K562 (cell line): ENCODE results near the gene BRD3. TPM values are rescaled to one million over a fixed set of nuclear protein-coding genes. Genes with fewer than 3 reads are reported as not detected.

Experiments
- BRD9 ChIP-seq: fragments of 450-650 bp; IDR thresholded peaks from 2 replicates; pipeline ENCODE4 v1.6.1; 2018; ENCODE audit warnings: low read depth; ENCODE audit not compliant: partially characterized antibody
- C11orf30 ChIP-seq: fragments of 450-650 bp; IDR thresholded peaks from 2 replicates; pipeline ENCODE4 v1.6.1; 2016; ENCODE audit warnings: low read depth, mild to moderate bottlenecking
- CBX1 ChIP-seq: sonication (generic); IDR thresholded peaks from 2 replicates; pipeline ENCODE4 v1.6.1; 2016; ENCODE audit warnings: antibody characterized with exemption, low read depth, mild to moderate bottlenecking
- ESRRA ChIP-seq: fragments of 450-650 bp; IDR thresholded peaks from 2 replicates; pipeline ENCODE4 v1.6.1; 2014; ENCODE audit warnings: low read depth, mild to moderate bottlenecking, moderate library complexity, borderline replicate concordance
- HEY1 ChIP-seq: fragments of 250-450 bp; sonication (Bioruptor Pico); IDR thresholded peaks from 2 replicates; pipeline ENCODE4 v1.5.0; 2020; ENCODE audit warnings: mild to moderate bottlenecking, moderate library complexity, borderline replicate concordance
- KDM2B ChIP-seq: fragments of 250-450 bp; sonication (Bioruptor Pico); IDR thresholded peaks from 2 replicates; pipeline ENCODE4 v1.8.0; 2021; ENCODE audit warnings: mild to moderate bottlenecking, moderate library complexity
- MYNN ChIP-seq, 2 experiments: sonication (generic); formaldehyde crosslinking in 1 of 2; IDR thresholded peaks; 2 replicates each; pipeline versions ENCODE4 v1.5.0 to v1.6.1; 2016 to 2020; ENCODE audit warnings: antibody characterized with exemption in 1 of 2, missing genetic modification reagents in 1 of 2
- NBN ChIP-seq: fragments of 450-650 bp; IDR thresholded peaks from 2 replicates; pipeline ENCODE4 v1.6.1; 2016; ENCODE audit warnings: low read depth, mild to moderate bottlenecking
- NFXL1 ChIP-seq: fragments of 450-650 bp; formaldehyde crosslinking; IDR thresholded peaks from 2 replicates; pipeline ENCODE4 v1.4.0; 2021; ENCODE audit warnings: mild to moderate bottlenecking
- PML ChIP-seq: IDR thresholded peaks from 2 replicates; pipeline ENCODE4 v1.6.1; 2012; ENCODE audit warnings: low read length, inconsistent platforms
- POU5F1 ChIP-seq: fragments of 150-350 bp; IDR thresholded peaks from 2 replicates; pipeline ENCODE4 v1.6.1; 2014; ENCODE audit warnings: borderline replicate concordance, low read length, low read depth, mild to moderate bottlenecking; ENCODE audit not compliant: partially characterized antibody
- PREB ChIP-seq: sonication (generic); formaldehyde crosslinking; IDR thresholded peaks from 2 replicates; pipeline ENCODE4 v1.8.1; 2023; ENCODE audit warnings: mild to moderate bottlenecking, missing genetic modification reagents
- RBM34 ChIP-seq: fragments of 200-400 bp; formaldehyde crosslinking; IDR thresholded peaks from 2 replicates; pipeline ENCODE4 v1.6.1; 2018; ENCODE audit warnings: low read length, borderline replicate concordance; ENCODE audit not compliant: insufficient read depth
- SIN3A ChIP-seq, 2 experiments: fragments of 150-350 bp in 1 of 2; IDR thresholded peaks; 2 replicates each; pipeline ENCODE4 v1.6.1; 2011 to 2016; ENCODE audit warnings: borderline replicate concordance in 2 of 2, low read depth in 2 of 2, low read length in 2 of 2, mild to moderate bottlenecking in 2 of 2, moderate library complexity in 2 of 2; ENCODE audit not compliant: control insufficient read depth in 1 of 2
- STAT5A ChIP-seq: IDR thresholded peaks from 2 replicates; pipeline ENCODE4 v1.6.1; 2012; ENCODE audit warnings: low read length, inconsistent platforms, borderline replicate concordance
- TEAD2 ChIP-seq: fragments of 450-650 bp; IDR thresholded peaks from 2 replicates; pipeline ENCODE4 v1.6.1; 2016; ENCODE audit warnings: missing genetic modification characterization, control low read depth, missing compliant biosample characterization
- YBX1 ChIP-seq: fragments of 450-650 bp; IDR thresholded peaks from 2 replicates; pipeline ENCODE4 v1.7.1; 2016; ENCODE audit warnings: mild to moderate bottlenecking
- ZKSCAN1 ChIP-seq: fragments of 150-350 bp; IDR thresholded peaks from 2 replicates; pipeline ENCODE4 v1.6.1; 2016; ENCODE audit warnings: low read depth, low read length
- polyA plus RNA-seq, 8 experiments: library from polyadenylated mRNA; depleted of rRNA in 4 of 8; stranded (reverse) in 5 of 8; unstranded in 3 of 8; fragments of >200 nt; fragmentation: Nextera tagmentation in 2 of 8; fragmentation: Illumina TruSeq in 1 of 8; extraction: Ambion mirVana in 2 of 8; extraction: Trizol in 1 of 8; gene quantifications; 2 replicates each; pipeline versions ENCODE4 v1.2.1 to v1.2.3, GENCODE V29; 2011 to 2014; ENCODE audit warnings: inconsistent platforms in 1 of 8, missing spikeins in 1 of 8
- total RNA-seq, 7 experiments: library from RNA; depleted of rRNA in 6 of 7; stranded (reverse); fragments of >200 nt in 6 of 7; fragmentation: Illumina TruSeq in 2 of 7; extraction: Trizol in 2 of 7; gene quantifications; 2 replicates each; pipeline versions ENCODE4 v1.2.1 to v1.2.3, GENCODE V29; 2011 to 2021; ENCODE audit warnings: low replicate concordance in 1 of 7
- TF ChIP-seq, protein P1 (sequence below): fragments of 250-450 bp; sonication (Bioruptor Pico); IDR thresholded peaks from 2 replicates; pipeline ENCODE4 v1.5.0; 2020; ENCODE audit warnings: mild to moderate bottlenecking
- TF ChIP-seq, protein P2 (sequence below): fragments of 250-450 bp; sonication (Bioruptor Pico); IDR thresholded peaks from 2 replicates; pipeline ENCODE4 v1.4.0; 2020

Gene BRD3
- total and polyA plus RNA-seq, 9 of the 15 experiments (the other 6 are each of a cell fraction or from before 2014, with no cell fraction given) = 0.82 to 37.1 (median 4.2) TPM

- TF ChIP-seq MYNN (IDR thresholded peaks at IDR 0.05) = no peak
- TF ChIP-seq MYNN (CRISPR knock-in tag; IDR thresholded peaks at IDR 0.05) = no peak
- TF ChIP-seq NFXL1 = no peak
- TF ChIP-seq NBN = no peak
- TF ChIP-seq C11orf30 = no peak
- TF ChIP-seq PML = no peak
- no peak for TF ChIP-seq CBX1
- no peak for TF ChIP-seq TEAD2 (tag)
- TF ChIP-seq PREB = no peak
- peak; percentile 79 for TF ChIP-seq ESRRA
- TF ChIP-seq HEY1 (CRISPR knock-in tag) = no peak
- TF ChIP-seq, protein P1, sequence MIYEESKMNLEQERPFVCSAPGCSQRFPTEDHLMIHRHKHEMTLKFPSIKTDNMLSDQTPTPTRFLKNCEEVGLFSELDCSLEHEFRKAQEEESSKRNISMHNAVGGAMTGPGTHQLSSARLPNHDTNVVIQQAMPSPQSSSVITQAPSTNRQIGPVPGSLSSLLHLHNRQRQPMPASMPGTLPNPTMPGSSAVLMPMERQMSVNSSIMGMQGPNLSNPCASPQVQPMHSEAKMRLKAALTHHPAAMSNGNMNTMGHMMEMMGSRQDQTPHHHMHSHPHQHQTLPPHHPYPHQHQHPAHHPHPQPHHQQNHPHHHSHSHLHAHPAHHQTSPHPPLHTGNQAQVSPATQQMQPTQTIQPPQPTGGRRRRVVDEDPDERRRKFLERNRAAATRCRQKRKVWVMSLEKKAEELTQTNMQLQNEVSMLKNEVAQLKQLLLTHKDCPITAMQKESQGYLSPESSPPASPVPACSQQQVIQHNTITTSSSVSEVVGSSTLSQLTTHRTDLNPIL (CRISPR knock-in tag) = no peak
- TF ChIP-seq, protein P2, sequence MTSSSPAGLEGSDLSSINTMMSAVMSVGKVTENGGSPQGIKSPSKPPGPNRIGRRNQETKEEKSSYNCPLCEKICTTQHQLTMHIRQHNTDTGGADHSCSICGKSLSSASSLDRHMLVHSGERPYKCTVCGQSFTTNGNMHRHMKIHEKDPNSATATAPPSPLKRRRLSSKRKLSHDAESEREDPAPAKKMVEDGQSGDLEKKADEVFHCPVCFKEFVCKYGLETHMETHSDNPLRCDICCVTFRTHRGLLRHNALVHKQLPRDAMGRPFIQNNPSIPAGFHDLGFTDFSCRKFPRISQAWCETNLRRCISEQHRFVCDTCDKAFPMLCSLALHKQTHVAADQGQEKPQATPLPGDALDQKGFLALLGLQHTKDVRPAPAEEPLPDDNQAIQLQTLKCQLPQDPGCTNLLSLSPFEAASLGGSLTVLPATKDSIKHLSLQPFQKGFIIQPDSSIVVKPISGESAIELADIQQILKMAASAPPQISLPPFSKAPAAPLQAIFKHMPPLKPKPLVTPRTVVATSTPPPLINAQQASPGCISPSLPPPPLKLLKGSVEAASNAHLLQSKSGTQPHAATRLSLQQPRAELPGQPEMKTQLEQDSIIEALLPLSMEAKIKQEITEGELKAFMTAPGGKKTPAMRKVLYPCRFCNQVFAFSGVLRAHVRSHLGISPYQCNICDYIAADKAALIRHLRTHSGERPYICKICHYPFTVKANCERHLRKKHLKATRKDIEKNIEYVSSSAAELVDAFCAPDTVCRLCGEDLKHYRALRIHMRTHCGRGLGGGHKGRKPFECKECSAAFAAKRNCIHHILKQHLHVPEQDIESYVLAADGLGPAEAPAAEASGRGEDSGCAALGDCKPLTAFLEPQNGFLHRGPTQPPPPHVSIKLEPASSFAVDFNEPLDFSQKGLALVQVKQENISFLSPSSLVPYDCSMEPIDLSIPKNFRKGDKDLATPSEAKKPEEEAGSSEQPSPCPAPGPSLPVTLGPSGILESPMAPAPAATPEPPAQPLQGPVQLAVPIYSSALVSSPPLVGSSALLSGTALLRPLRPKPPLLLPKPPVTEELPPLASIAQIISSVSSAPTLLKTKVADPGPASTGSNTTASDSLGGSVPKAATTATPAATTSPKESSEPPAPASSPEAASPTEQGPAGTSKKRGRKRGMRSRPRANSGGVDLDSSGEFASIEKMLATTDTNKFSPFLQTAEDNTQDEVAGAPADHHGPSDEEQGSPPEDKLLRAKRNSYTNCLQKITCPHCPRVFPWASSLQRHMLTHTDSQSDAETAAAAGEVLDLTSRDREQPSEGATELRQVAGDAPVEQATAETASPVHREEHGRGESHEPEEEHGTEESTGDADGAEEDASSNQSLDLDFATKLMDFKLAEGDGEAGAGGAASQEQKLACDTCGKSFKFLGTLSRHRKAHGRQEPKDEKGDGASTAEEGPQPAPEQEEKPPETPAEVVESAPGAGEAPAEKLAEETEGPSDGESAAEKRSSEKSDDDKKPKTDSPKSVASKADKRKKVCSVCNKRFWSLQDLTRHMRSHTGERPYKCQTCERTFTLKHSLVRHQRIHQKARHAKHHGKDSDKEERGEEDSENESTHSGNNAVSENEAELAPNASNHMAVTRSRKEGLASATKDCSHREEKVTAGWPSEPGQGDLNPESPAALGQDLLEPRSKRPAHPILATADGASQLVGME (CRISPR knock-in tag) = no peak
- TF ChIP-seq BRD9 = no peak
- 0 out of 2 replicates have a peak, but pooled peaks have one; percentile 14 for TF ChIP-seq KDM2B
- no peak; a peak in 1 of 4 replicates for TF ChIP-seq SIN3A (IDR thresholded peaks at IDR 0.05; ENCODE audit: borderline replicate concordance in 2 of 2, control insufficient read depth in 1 of 2, low read depth in 2 of 2, low read length in 2 of 2)
- TF ChIP-seq ZKSCAN1 = no peak
- TF ChIP-seq RBM34 = no peak
- TF ChIP-seq YBX1 = no peak
- TF ChIP-seq STAT5A = no peak
- no peak for TF ChIP-seq POU5F1
Measured at GRCh38 chr9:133992780-133993634, 74.8 kb downstream of the BRD3 start (continued).
